H1 (cell line): ENCODE results near the gene LRRC74B.

Experiments used
- BACH1 ChIP-seq: IDR thresholded peaks from 2 replicates; pipeline ENCODE4 v1.6.1; 2012; ENCODE audit warnings: low read length, improper control_type of control experiment
- EP300 ChIP-seq, 2 experiments: IDR thresholded peaks; 1 replicate in 1 of 2; 2 replicates in 1 of 2; pipeline ENCODE4 v1.6.1; 2011 to 2012; ENCODE audit warnings: low read depth in 2 of 2, low read length in 2 of 2, mild to moderate bottlenecking in 2 of 2, borderline replicate concordance in 1 of 2, inconsistent platforms in 1 of 2, moderate library complexity in 1 of 2
- JUND ChIP-seq: IDR thresholded peaks from 2 replicates; pipeline ENCODE4 v1.6.1; 2011; ENCODE audit warnings: mild to moderate bottlenecking, improper control_type of control experiment, low read length
- POLR2A ChIP-seq, 2 experiments: IDR thresholded peaks; 1 replicate in 1 of 2; 2 replicates in 1 of 2; pipeline ENCODE4 v1.6.1; 2011; ENCODE audit warnings: low read depth in 2 of 2, low read length in 2 of 2, mild to moderate bottlenecking in 2 of 2; ENCODE audit errors: control extremely low read depth in 1 of 2
- SIN3A ChIP-seq, 2 experiments: IDR thresholded peaks in 1 of 2; conservative IDR thresholded peaks in 1 of 2; 2 replicates each; pipeline ENCODE4 v1.6.1; 2011 to 2012; ENCODE audit warnings: low read length in 2 of 2, improper control_type of control experiment in 1 of 2, low read depth in 1 of 2, mild to moderate bottlenecking in 1 of 2
- SRF ChIP-seq: IDR thresholded peaks from 2 replicates; pipeline ENCODE4 v1.6.1; 2011; ENCODE audit warnings: mild to moderate bottlenecking, low read depth, low read length, moderate library complexity
- TAF1 ChIP-seq: IDR thresholded peaks from 2 replicates; pipeline ENCODE4 v1.6.1; 2011; ENCODE audit warnings: mild to moderate bottlenecking, low read depth, low read length
- TF ChIP-seq, protein P1 (sequence below), 3 experiments: IDR thresholded peaks; 1 replicate in 2 of 3; 2 replicates in 1 of 3; pipeline versions ENCODE4 v1.5.1 to v1.6.1; 2011; ENCODE audit warnings: low read length in 3 of 3, mild to moderate bottlenecking in 3 of 3, inconsistent platforms in 2 of 3, low read depth in 1 of 3, moderate library complexity in 1 of 3; ENCODE audit not compliant: insufficient read depth in 1 of 3; ENCODE audit errors: control extremely low read depth in 1 of 3

DNA sequence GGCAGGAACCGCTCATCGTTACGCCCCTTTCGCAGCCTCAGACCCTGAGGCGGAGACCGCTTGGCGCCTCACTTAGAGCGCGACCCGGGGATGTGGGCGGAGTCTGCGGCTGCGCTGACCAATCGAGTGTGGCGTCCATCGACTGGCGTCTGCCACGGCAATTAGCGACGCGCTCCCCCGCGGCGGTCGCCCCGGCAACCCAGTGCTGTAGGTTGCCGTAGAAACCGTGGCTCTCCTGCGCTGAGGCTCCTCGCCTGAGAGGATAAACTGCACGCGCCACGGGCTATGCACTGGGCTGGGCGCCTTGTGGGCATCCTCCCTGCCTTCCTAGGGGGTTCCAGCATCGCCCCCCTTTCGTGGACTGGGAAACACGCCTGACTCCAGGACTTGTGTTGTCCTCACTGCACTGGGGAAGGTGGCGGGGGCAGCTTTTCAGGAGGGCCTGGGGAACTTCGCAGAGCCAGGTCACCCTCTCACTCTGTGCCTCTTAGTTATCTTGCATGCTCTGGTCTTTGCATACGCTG lies 31.5 kb upstream of the LRRC74B start:
- TF ChIP-seq EP300 (IDR thresholded peaks at IDR 0.05; ENCODE audit: borderline replicate concordance in 1 of 2, low read depth in 2 of 2, low read length in 2 of 2), result no peak
- no peak for TF ChIP-seq BACH1
- TF ChIP-seq, protein P1, sequence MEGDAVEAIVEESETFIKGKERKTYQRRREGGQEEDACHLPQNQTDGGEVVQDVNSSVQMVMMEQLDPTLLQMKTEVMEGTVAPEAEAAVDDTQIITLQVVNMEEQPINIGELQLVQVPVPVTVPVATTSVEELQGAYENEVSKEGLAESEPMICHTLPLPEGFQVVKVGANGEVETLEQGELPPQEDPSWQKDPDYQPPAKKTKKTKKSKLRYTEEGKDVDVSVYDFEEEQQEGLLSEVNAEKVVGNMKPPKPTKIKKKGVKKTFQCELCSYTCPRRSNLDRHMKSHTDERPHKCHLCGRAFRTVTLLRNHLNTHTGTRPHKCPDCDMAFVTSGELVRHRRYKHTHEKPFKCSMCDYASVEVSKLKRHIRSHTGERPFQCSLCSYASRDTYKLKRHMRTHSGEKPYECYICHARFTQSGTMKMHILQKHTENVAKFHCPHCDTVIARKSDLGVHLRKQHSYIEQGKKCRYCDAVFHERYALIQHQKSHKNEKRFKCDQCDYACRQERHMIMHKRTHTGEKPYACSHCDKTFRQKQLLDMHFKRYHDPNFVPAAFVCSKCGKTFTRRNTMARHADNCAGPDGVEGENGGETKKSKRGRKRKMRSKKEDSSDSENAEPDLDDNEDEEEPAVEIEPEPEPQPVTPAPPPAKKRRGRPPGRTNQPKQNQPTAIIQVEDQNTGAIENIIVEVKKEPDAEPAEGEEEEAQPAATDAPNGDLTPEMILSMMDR (IDR thresholded peaks at IDR 0.05; ENCODE audit: control extremely low read depth in 1 of 3, insufficient read depth in 1 of 3, low read depth in 1 of 3, low read length in 3 of 3), result no peak
- no peak for TF ChIP-seq TAF1
- TF ChIP-seq SRF, result no peak
- no peak for TF ChIP-seq JUND
- no peak for TF ChIP-seq POLR2A (IDR thresholded peaks at IDR 0.05; ENCODE audit: control extremely low read depth in 1 of 2, low read depth in 2 of 2, low read length in 2 of 2)
- peak in 1 of 2 experiments; percentile 81; a peak in 1 of 4 replicates for TF ChIP-seq SIN3A (conservative IDR thresholded peaks at IDR 0.05 in 1 of 2, IDR thresholded peaks at IDR 0.05 in 1 of 2; ENCODE audit: low read depth in 1 of 2, low read length in 2 of 2)
